ENCODE results near the gene OR7G2.

DNA sequence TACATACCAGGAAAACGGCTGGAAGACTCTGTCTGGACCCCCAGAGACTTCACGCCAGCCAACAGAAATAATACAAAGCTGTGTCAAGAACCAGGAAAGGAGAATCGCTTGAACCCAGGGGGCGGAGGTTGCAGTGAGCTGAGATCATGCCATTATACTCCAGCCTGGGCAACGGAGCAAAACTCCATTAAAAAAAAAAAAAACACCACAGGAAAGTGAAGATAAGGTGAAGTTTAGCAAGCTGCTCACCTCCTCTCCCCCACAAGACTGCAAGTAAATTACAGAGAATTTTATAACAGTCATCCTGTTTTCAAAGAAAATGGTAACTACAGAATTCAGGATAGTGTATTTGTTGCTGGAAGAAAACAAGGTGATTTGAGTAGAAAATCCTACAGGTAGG is 9.3 kb upstream of the OR7G2 start:
- TF ChIP-seq POLR2AphosphoS5 (IDR thresholded peaks at IDR 0.05) (no peak), POLR2A (IDR thresholded peaks at IDR 0.05) (no peak), EP300 (IDR thresholded peaks at IDR 0.05) (no peak)
- TF ChIP-seq, protein P1, sequence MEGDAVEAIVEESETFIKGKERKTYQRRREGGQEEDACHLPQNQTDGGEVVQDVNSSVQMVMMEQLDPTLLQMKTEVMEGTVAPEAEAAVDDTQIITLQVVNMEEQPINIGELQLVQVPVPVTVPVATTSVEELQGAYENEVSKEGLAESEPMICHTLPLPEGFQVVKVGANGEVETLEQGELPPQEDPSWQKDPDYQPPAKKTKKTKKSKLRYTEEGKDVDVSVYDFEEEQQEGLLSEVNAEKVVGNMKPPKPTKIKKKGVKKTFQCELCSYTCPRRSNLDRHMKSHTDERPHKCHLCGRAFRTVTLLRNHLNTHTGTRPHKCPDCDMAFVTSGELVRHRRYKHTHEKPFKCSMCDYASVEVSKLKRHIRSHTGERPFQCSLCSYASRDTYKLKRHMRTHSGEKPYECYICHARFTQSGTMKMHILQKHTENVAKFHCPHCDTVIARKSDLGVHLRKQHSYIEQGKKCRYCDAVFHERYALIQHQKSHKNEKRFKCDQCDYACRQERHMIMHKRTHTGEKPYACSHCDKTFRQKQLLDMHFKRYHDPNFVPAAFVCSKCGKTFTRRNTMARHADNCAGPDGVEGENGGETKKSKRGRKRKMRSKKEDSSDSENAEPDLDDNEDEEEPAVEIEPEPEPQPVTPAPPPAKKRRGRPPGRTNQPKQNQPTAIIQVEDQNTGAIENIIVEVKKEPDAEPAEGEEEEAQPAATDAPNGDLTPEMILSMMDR (IDR thresholded peaks at IDR 0.05) = no peak
